ENCODE data around the gene TMEM185B.

GRCh38 chr2:120208381-120209353, 14.5 kb downstream of the TMEM185B start:
- TF ChIP-seq CTCF (IDR thresholded peaks at IDR 0.05) (no peak), POLR2A (IDR thresholded peaks at IDR 0.05) (no peak)

Measured in thyroid gland (tissue), 4 donors.